AG04450 (cell line): ENCODE measurements around the gene TNRC18. TPM values are rescaled to one million over a fixed set of nuclear protein-coding genes. Genes with fewer than 3 reads are reported as not detected.

Experiments
- CTCF ChIA-PET: fragments of 300-600, 350-600 bp; formaldehyde crosslinking; extraction: SDS; loops from one replicate; lab custom pipeline; 2022; ENCODE audit warnings: antibody characterized with exemption, inconsistent platforms; lab: Charles Lee
- POLR2A ChIA-PET: fragments of 350-600 bp; formaldehyde crosslinking; extraction: SDS; loops from one replicate; lab custom pipeline; 2021; ENCODE audit warnings: antibody characterized with exemption, inconsistent platforms; lab: Yijun Ruan, JAX
- DNase-seq: peaks from one replicate; pipeline ENCODE4 v3.0.0-alpha.2; 2011; ENCODE audit warnings: low read depth, low spot score
- H3K27ac ChIP-seq: one replicate; pipeline ENCODE4 v1.5.1; 2012; ENCODE audit warnings: low read depth, low read length, control low read depth
- H3K27me3 ChIP-seq: one replicate; pipeline ENCODE4 v1.6.0; 2012; ENCODE audit warnings: low read length; ENCODE audit not compliant: control insufficient read depth, insufficient read depth
- H3K4me3 ChIP-seq: 2 replicates; pipeline ENCODE4 v1.5.1; 2011; ENCODE audit warnings: mild to moderate bottlenecking, low read depth, low read length, control low read depth
- H3K9me3 ChIP-seq: 2 replicates; pipeline ENCODE4 v1.5.1; 2012; ENCODE audit warnings: low read length; ENCODE audit not compliant: control insufficient read depth, insufficient read depth
- polyA plus RNA-seq: library from polyadenylated mRNA; depleted of rRNA; stranded (reverse); fragments of >200 nt; gene quantifications from 2 replicates; pipeline ENCODE4 v1.2.3, GENCODE V29; 2011
- TF ChIP-seq, protein P1 (sequence below): IDR thresholded peaks from 2 replicates; pipeline ENCODE4 v1.5.1; 2011; ENCODE audit warnings: low read depth, low read length, control low read depth, inconsistent platforms

TNRC18 gene
- polyA plus RNA-seq, 1 experiment = 13.4 TPM

GRCh38 chr7:5379546-5379945, 44.1 kb downstream of the TNRC18 start:
- no peak for DNase-seq
- ChIA-PET CTCF (interaction anchor here (0.7 to 2.5 kb wide), 2 partner anchors 14 to 16 kb away, joined by 3 to 8 read pairs; no protein-coding TSS in a partner anchor), POLR2A (no interaction called here)
- H3K9me3 ChIP-seq = no peaks in the 10 kb centered on the region
- no peaks in the 10 kb centered on the region for H3K27me3 ChIP-seq
- no peak overlapping the region for H3K27ac ChIP-seq
- H3K4me3 ChIP-seq = no peak overlapping the region
- TF ChIP-seq, protein P1, sequence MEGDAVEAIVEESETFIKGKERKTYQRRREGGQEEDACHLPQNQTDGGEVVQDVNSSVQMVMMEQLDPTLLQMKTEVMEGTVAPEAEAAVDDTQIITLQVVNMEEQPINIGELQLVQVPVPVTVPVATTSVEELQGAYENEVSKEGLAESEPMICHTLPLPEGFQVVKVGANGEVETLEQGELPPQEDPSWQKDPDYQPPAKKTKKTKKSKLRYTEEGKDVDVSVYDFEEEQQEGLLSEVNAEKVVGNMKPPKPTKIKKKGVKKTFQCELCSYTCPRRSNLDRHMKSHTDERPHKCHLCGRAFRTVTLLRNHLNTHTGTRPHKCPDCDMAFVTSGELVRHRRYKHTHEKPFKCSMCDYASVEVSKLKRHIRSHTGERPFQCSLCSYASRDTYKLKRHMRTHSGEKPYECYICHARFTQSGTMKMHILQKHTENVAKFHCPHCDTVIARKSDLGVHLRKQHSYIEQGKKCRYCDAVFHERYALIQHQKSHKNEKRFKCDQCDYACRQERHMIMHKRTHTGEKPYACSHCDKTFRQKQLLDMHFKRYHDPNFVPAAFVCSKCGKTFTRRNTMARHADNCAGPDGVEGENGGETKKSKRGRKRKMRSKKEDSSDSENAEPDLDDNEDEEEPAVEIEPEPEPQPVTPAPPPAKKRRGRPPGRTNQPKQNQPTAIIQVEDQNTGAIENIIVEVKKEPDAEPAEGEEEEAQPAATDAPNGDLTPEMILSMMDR = no peak

GRCh38 chr7:5377816-5378215, 45.8 kb downstream of the TNRC18 start:
- H3K27ac ChIP-seq = no peak overlapping the region
- no peak overlapping the region for H3K4me3 ChIP-seq
- DNase-seq = no peak
- no peaks in the 10 kb centered on the region for H3K9me3 ChIP-seq
- no peaks in the 10 kb centered on the region for H3K27me3 ChIP-seq
- TF ChIP-seq, protein P1 = no peak
- CTCF ChIA-PET = no interaction called here
- POLR2A ChIA-PET = no interaction called here

GRCh38 chr7:5377279-5377678, 46.4 kb downstream of the TNRC18 start:
- ChIA-PET CTCF (no interaction called here), POLR2A (no interaction called here)
- no peak for DNase-seq

GRCh38 chr7:5375925-5376324, 47.7 kb downstream of the TNRC18 start:
- TF ChIP-seq, protein P1 = no peak
- no peak for DNase-seq
- H3K9me3 ChIP-seq = no peaks in the 10 kb centered on the region; the same call in 1 of the 2 replicates
- ChIA-PET POLR2A (interaction anchor here (0.6 to 1.0 kb wide), 2 partner anchors 10 to 48 kb away, joined by 3 to 4 read pairs; no protein-coding TSS in a partner anchor), CTCF (interaction anchor here (2.1 kb wide), 1 partner anchor 10 kb away, joined by 12 read pairs; no protein-coding TSS in a partner anchor)
- no peak overlapping the region for H3K27ac ChIP-seq
- no peaks in the 10 kb centered on the region for H3K27me3 ChIP-seq
- H3K4me3 ChIP-seq = no peak overlapping the region

More at GRCh38 chr7:5377279-5377678, 46.4 kb downstream of the TNRC18 start:
- TF ChIP-seq, protein P1 = no peak
- H3K4me3 ChIP-seq = no peak overlapping the region
- H3K9me3 ChIP-seq = no peaks in the 10 kb centered on the region
- no peaks in the 10 kb centered on the region for H3K27me3 ChIP-seq
- no peak overlapping the region for H3K27ac ChIP-seq

DNA sequence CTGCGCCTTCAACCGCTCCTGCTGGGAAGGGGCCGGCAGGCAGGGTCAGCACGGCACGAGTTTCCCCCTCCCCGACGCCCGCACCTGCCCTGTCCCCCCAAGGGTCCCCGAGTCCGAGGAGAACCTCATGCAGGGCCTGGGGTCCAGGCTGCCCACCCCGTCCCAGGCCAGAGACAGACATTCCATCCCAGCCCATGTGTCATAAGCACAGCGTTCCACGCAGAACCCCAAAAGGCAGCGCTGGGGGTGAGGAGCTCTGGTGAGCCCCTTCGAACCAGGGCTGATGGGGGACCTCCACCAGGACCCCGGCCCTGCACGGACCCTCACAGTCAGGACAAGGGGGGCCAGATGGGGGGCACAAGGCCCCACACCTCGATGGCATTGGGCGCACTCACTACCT, 49.2 kb downstream of the TNRC18 start:
- DNase-seq = no peak
- Histone ChIP-seq H3K27ac (no peak overlapping the region), H3K27me3 (no peaks in the 10 kb centered on the region), H3K4me3 (no peak overlapping the region), H3K9me3 (no peaks in the 10 kb centered on the region; the same call in 1 of the 2 replicates)
- POLR2A ChIA-PET = no interaction called here
- TF ChIP-seq, protein P1 = no peak
- CTCF ChIA-PET = interaction anchor here (2.1 kb wide), 1 partner anchor 8 kb away, joined by 12 read pairs; no protein-coding TSS in a partner anchor
